Neutrophil (primary cell): ENCODE measurements around the gene ST3GAL3.
A peak's percentile ranks its signal among the peaks of the same experiment; 100 is the strongest.

Experiments used
- H3K27ac ChIP-seq: fragments of 200-600 bp; sonication (generic); 2 replicates; pipeline ENCODE4 v1.5.1; 2016; ENCODE audit warnings: mild to moderate bottlenecking, moderate library complexity
- H3K27me3 ChIP-seq: fragments of 200-600 bp; sonication (generic); 2 replicates; pipeline ENCODE4 v1.6.0; 2016; ENCODE audit warnings: mild to moderate bottlenecking
- H3K36me3 ChIP-seq: fragments of 200-600 bp; sonication (generic); 2 replicates; pipeline ENCODE4 v1.5.1; 2017
- H3K4me1 ChIP-seq, 2 experiments: fragments of 200-600 bp in 1 of 2; sonication (generic) in 1 of 2; 1 replicate in 1 of 2; 2 replicates in 1 of 2; pipeline versions ENCODE4 v1.5.1 to v1.6.1; 2013 to 2016; ENCODE audit warnings: low read depth in 1 of 2, low read length in 1 of 2, mild to moderate bottlenecking in 1 of 2, moderate library complexity in 1 of 2; ENCODE audit not compliant: control insufficient read depth in 1 of 2, insufficient read depth in 1 of 2
- H3K4me3 ChIP-seq, 2 experiments: fragments of 200-600 bp in 1 of 2; sonication (generic) in 1 of 2; 1 replicate in 1 of 2; 2 replicates in 1 of 2; pipeline ENCODE4 v1.5.1; 2013 to 2016; ENCODE audit warnings: low read depth in 1 of 2, low read length in 1 of 2, mild to moderate bottlenecking in 1 of 2, moderate library complexity in 1 of 2
- H3K9me3 ChIP-seq: fragments of 200-600 bp; sonication (generic); 2 replicates; pipeline ENCODE4 v1.5.1; 2016
- TF ChIP-seq, protein P1 (sequence below): fragments of 200-600 bp; sonication (generic); IDR thresholded peaks from 2 replicates; pipeline ENCODE4 v1.5.1; 2016; ENCODE audit warnings: antibody characterized with exemption

Gene ST3GAL3

DNA sequence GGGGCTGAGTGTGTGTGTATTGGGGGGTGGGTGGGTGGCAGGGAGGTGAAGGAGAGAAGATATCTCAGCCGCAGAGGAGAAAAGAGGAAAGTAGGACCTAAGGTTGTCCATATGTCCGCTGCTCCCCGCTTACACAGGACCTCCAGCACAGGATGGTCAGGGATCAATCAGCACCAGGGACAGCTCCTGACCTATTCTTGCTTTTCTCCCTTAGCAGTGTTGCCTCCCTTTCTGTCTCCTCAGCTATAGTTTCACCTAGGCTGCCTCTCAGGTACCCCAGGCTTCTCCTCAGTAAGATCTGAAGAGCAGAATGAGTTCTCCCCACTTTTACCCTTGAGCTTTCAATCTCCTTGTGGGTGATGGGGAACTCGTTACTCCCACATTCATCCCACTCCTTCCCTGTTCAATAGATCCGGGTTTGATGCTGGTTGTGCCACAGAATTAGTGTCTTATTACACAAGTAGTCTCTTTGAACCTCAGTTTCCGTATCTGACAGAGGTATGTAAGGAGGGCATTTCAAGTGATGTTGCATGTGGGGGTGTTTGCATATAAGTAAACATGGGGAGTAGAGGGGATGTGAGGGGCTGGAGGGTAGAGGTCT is 261.1 kb downstream of the ST3GAL3 start:
- H3K36me3 ChIP-seq = peaks cover 13% of the 10 kb centered on the region
- H3K9me3 ChIP-seq = no peaks in the 10 kb centered on the region
- TF ChIP-seq, protein P1, sequence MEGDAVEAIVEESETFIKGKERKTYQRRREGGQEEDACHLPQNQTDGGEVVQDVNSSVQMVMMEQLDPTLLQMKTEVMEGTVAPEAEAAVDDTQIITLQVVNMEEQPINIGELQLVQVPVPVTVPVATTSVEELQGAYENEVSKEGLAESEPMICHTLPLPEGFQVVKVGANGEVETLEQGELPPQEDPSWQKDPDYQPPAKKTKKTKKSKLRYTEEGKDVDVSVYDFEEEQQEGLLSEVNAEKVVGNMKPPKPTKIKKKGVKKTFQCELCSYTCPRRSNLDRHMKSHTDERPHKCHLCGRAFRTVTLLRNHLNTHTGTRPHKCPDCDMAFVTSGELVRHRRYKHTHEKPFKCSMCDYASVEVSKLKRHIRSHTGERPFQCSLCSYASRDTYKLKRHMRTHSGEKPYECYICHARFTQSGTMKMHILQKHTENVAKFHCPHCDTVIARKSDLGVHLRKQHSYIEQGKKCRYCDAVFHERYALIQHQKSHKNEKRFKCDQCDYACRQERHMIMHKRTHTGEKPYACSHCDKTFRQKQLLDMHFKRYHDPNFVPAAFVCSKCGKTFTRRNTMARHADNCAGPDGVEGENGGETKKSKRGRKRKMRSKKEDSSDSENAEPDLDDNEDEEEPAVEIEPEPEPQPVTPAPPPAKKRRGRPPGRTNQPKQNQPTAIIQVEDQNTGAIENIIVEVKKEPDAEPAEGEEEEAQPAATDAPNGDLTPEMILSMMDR = no peak
- no peaks in the 10 kb centered on the region for H3K27me3 ChIP-seq
- H3K4me1 ChIP-seq = peaks cover 29 to 34% of the 10 kb centered on the region in 2 experiments
- H3K4me3 ChIP-seq = no peak overlapping the region
- H3K27ac ChIP-seq = no peak overlapping the region

DNA sequence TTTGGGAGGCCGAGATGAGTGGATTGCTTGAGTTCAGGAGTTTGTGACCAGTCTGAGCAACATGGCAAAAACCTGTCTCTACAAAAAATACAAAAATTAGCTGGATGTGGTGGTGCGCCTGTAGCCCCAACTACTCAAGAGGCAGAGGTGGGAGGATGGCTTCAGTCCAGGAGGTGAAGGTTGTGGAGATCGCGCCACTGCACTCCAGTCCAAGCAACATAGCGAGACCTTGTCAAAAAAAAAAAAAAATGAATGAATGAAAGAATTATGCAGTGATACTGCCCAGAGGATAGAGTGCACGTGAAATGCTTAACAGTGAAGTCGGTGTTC is 262.0 kb downstream of the ST3GAL3 start:
- H3K4me1 ChIP-seq = peaks cover 30 to 32% of the 10 kb centered on the region in 2 experiments
- H3K36me3 ChIP-seq = peaks cover 13% of the 10 kb centered on the region
- H3K27me3 ChIP-seq = no peaks in the 10 kb centered on the region
- H3K4me3 ChIP-seq = peak overlapping the region; percentile 51 to 69
- H3K27ac ChIP-seq = peak overlapping the region; percentile 63
- TF ChIP-seq, protein P1 = no peak
- no peaks in the 10 kb centered on the region for H3K9me3 ChIP-seq

DNA sequence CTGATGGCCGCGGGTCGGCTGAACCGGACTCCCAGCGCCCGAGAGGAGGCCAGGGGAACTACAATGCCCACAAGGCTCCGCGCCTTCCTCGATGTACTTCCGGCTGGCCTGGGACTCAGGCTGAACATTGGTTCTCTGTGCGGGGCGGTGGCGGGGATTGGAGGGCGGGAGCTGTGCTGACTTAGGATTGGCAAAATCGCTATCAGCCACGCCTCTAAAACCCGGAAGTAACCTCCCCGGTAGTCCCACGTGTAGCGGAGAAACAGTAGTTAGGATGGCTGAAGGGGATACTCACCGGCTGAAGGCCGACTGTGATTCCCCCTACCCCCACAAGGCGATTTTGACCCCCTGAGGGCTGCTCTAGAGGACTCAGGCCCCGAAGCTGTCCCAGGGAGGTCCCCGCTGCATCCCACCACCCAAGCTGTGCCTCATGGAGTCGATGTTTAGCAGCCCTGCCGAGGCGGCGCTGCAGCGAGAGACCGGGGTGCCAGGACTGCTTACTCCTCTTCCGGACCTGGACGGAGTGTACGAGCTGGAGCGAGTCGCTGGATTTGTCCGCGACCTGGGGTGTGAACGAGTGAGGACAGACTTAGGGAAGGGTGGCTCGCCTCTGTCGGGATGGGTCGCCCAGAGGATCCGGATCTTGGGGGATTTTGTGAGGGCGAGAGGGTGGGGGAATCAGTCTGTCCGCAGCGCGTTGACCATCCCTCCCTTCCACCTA is 262.6 kb downstream of the ST3GAL3 start, which contains the start of gene DPH2:
TSS of gene DPH2 (plus strand) at position 265 of the 721 bp plus-strand sequence. CDS start at position 431, 166 bp downstream.
- H3K4me1 ChIP-seq = peaks cover 27 to 29% of the 10 kb centered on the region in 2 experiments
- H3K27ac ChIP-seq = peak within 1 kb of the TSS; percentile 63

DNA sequence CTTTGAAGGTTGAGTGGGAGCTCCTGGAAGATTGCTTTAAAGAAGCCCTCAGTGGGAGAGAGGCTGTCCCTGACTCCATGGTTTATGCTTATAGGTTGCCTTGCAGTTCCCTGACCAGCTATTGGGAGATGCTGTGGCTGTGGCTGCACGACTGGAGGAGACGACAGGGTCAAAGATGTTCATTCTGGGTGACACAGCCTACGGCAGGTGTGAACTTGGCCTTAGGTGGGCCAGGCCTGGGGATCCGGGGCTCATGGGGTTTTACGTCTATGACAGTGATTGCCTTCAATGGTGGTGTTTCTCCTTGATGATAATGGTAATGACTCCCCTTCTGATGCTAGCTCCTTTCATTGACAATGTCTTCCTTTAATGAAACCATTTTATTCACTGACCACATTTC is 263.2 kb downstream of the ST3GAL3 start:
- Histone ChIP-seq H3K27me3 (no peaks in the 10 kb centered on the region), H3K4me3 (peak overlapping the region; percentile 51 to 69), H3K36me3 (peaks cover 13% of the 10 kb centered on the region), H3K27ac (peak overlapping the region; percentile 63), H3K4me1 (peaks cover 24 to 26% of the 10 kb centered on the region in 2 experiments), H3K9me3 (no peaks in the 10 kb centered on the region)
- TF ChIP-seq, protein P1 = no peak

More for the DNA sequence above, 262.6 kb downstream of the ST3GAL3 start, which contains the start of gene DPH2:
- Histone ChIP-seq H3K36me3 (peaks cover 13% of the 10 kb centered on the region), H3K4me3 (peak within 1 kb of the TSS; percentile 51 to 69), H3K27me3 (no peaks in the 10 kb centered on the region), H3K9me3 (no peaks in the 10 kb centered on the region)
- TF ChIP-seq, protein P1 = no peak

DNA sequence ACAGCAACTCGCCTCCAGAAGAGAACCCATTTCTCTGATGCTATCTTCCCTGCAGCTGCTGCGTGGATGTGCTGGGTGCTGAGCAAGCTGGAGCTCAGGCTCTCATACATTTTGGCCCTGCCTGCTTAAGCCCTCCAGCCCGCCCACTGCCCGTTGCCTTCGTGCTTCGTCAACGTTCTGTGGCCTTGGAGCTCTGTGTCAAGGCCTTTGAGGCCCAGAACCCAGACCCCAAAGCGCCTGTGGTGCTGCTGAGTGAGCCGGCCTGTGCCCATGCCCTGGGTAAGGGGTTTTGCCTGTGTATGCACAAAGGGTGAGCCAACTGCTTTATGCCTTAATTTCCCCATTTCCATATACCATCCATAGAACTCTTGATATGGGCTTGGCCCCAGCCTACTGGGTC is 263.6 kb downstream of the ST3GAL3 start:
- Histone ChIP-seq H3K4me1 (peaks cover 27 to 30% of the 10 kb centered on the region in 2 experiments), H3K9me3 (no peaks in the 10 kb centered on the region), H3K27ac (no peak overlapping the region), H3K27me3 (no peaks in the 10 kb centered on the region), H3K4me3 (no peak overlapping the region), H3K36me3 (peaks cover 15% of the 10 kb centered on the region)
- TF ChIP-seq, protein P1 = no peak
